Epithelial cell of proximal tubule (primary cell): Measurements from ENCODE around the gene GAS7. TPM values are rescaled to one million over a fixed set of nuclear protein-coding genes. Genes with fewer than 3 reads are reported as not detected.

ENCODE experiments used
- DNase-seq: peaks from one replicate; pipeline ENCODE4 v3.0.0-alpha.2; 2011; ENCODE audit warnings: low read depth
- H3K4me3 ChIP-seq: 2 replicates; pipeline ENCODE4 v1.5.1; 2011; ENCODE audit warnings: low read depth, mild to moderate bottlenecking, low read length
- CTCF ChIP-seq: conservative IDR thresholded peaks from 2 replicates; pipeline ENCODE4 v1.5.1; 2012; ENCODE audit warnings: low read depth, mild to moderate bottlenecking, low read length
- total RNA-seq: library from RNA; depleted of rRNA; stranded (reverse); fragments of >200 nt; gene quantifications from 2 replicates; pipeline ENCODE4 v1.2.3, GENCODE V29; 2015

The GAS7 gene
- total RNA-seq, 1 donor from 2014 or later: 2.5 TPM

GRCh38 chr17:10046786-10047785 lies 151.3 kb downstream of the GAS7 start:
- no peak for TF ChIP-seq CTCF
- H3K4me3 ChIP-seq: no peak overlapping the region
- no peak for DNase-seq

GRCh38 chr17:10045871-10046658 lies 152.3 kb downstream of the GAS7 start:
- no peak for TF ChIP-seq CTCF
- H3K4me3 ChIP-seq: no peak overlapping the region

GRCh38 chr17:10042589-10043244 lies 155.7 kb downstream of the GAS7 start:
- TF ChIP-seq CTCF: no peak
- no peak overlapping the region for H3K4me3 ChIP-seq

More at GRCh38 chr17:10045871-10046658, 152.3 kb downstream of the GAS7 start:
- DNase-seq: no peak

GRCh38 chr17:10041916-10042588 lies 156.4 kb downstream of the GAS7 start:
- no peak for TF ChIP-seq CTCF
- H3K4me3 ChIP-seq: no peak overlapping the region
- DNase-seq: no peak

More at GRCh38 chr17:10042589-10043244, 155.7 kb downstream of the GAS7 start:
- no peak for DNase-seq

GRCh38 chr17:10041287-10041612 lies 157.2 kb downstream of the GAS7 start:
- no peak overlapping the region for H3K4me3 ChIP-seq
- TF ChIP-seq CTCF: no peak
- DNase-seq: no peak

- no peak for TF ChIP-seq CTCF
- no peak overlapping the region for H3K4me3 ChIP-seq
- DNase-seq: no peak
These were observed 161.8 kb downstream of the GAS7 start for GRCh38 chr17:10036511-10037061.
